Astrocyte of the cerebellum (primary cell): ENCODE data around the gene PDE6D.

ENCODE experiments used
- DNase-seq: peaks from one replicate; pipeline ENCODE4 v3.0.0-alpha.2; 2011; ENCODE audit warnings: low read depth
- H3K4me3 ChIP-seq: 2 replicates; pipeline ENCODE4 v1.5.1; 2011; ENCODE audit warnings: mild to moderate bottlenecking, low read depth, low read length, moderate library complexity
- CTCF ChIP-seq: IDR thresholded peaks from 2 replicates; pipeline ENCODE4 v1.5.1; 2012; ENCODE audit warnings: low read length, low read depth, moderate library complexity, mild to moderate bottlenecking; ENCODE audit errors: missing control alignments
- in situ Hi-C: cut with HindIII; loops from 2 replicates; pipeline ENCODE4 v1.10.0; 2017; ENCODE audit warnings: low sequenced_read_pairs

The PDE6D gene

GRCh38 chr2:231685349-231686191 lies 95.5 kb downstream of the PDE6D start:
- no peak for DNase-seq
- TF ChIP-seq CTCF: peak; percentile 30
- no peak overlapping the region for H3K4me3 ChIP-seq
- in situ Hi-C loops: no loop called here

- TF ChIP-seq CTCF: no peak
- no peak for DNase-seq
- no peak overlapping the region for H3K4me3 ChIP-seq
- in situ Hi-C loops: no loop called here
Observed at GRCh38 chr2:231684314-231685223, 96.5 kb downstream of the PDE6D start.

- DNase-seq: no peak
- in situ Hi-C loops: no loop called here
- TF ChIP-seq CTCF: no peak
- no peak overlapping the region for H3K4me3 ChIP-seq
Observed at GRCh38 chr2:231683292-231684235, 97.5 kb downstream of the PDE6D start.

GRCh38 chr2:231682603-231683291 lies 98.3 kb downstream of the PDE6D start:
- in situ Hi-C loops: no loop called here

More at GRCh38 chr2:231682603-231683291, 98.3 kb downstream of the PDE6D start:
- no peak for TF ChIP-seq CTCF
- no peak for DNase-seq
- H3K4me3 ChIP-seq: no peak overlapping the region
